ENCODE data around the gene SLC23A3.

SLC23A3 gene, protein sequence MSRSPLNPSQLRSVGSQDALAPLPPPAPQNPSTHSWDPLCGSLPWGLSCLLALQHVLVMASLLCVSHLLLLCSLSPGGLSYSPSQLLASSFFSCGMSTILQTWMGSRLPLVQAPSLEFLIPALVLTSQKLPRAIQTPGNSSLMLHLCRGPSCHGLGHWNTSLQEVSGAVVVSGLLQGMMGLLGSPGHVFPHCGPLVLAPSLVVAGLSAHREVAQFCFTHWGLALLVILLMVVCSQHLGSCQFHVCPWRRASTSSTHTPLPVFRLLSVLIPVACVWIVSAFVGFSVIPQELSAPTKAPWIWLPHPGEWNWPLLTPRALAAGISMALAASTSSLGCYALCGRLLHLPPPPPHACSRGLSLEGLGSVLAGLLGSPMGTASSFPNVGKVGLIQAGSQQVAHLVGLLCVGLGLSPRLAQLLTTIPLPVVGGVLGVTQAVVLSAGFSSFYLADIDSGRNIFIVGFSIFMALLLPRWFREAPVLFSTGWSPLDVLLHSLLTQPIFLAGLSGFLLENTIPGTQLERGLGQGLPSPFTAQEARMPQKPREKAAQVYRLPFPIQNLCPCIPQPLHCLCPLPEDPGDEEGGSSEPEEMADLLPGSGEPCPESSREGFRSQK

DNA sequence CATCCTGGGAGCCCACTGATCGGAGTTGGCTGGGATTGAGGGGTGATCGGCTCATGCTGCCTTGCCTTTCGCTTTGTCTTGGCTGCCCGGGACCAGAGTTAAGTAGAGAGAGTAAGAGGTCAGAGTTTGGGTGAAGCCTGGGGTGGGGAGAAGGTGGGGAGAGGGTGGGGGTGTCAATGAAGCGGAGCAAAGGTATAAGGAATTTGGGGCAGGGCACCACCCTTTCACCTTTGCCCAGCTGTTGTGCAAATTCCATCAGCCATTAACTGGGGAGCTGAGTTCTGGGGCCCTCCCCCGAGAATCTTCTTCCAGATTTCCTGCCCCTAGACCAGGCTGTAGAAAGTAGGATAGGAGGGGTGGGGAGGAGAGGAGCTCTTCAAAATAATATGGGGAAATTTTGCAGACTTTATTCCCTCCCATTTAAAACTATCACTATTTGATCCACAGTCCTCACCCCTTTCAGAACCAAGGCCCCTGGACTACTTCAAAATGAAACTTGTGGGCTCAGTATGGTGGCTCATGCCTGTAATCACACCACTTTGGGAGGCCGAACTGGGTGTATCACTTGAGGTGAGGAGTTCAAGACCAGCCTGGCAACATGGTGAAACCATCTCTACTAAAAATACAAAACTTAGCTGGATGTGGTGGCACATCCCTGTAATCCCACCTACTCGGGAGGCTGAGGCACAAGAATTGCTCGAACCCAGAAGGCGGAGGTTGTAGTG, at the start of gene SLC23A3:
SLC23A3 (minus strand) TSS at position 100 of the 725 bp plus-strand sequence; CDS start at position 55, 45 bp downstream.
- no peak for DNase-seq

DNA sequence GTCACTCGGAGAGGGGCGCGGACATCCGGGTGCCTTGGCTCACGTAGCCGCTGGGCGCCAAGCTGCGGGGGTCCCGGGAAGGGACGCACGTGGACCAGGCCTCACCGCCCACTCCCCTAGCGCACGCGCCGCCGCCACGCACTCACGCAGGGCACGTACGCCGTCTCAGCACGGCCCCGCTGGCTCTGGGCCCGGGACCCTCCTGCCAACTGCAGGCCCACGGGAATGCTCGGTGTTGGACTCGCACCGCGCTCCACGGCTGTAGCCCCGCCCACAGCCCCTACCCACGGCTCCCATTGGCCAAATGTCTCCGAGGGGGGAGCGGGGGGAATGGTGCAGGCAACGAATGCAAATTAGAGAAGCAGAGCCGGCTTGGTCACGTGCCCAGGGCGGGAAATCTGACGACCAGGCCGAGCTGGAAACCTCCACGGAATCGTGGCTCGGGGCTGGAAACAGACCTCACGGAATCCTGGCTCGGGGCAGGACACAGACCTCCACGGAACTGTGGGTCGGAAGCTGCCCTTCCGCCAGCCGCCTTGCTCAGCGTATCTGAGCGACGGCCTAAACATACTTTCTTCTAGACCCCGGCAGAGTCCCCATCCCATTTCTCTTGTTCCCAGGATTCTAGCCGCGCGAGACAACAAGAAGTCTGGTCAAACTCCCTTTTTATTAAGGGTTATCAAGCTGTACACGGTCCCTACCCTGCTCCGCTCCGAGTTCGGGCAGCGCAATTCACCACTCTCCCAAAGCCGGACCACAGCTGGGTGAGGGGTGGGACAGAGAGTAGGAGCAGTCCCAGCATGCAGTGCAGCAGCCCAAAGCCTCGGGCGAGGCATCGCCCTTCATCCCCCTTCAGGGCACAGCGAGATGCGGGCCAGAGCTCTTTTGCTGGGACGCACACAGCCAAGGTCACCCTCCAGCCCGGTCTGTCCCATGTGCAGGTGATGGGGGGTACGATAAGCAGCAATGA, 49.2 kb upstream of the SLC23A3 start, which contains the start of gene ABCB6:
ABCB6 (minus strand) TSS at position 227 of the 970 bp plus-strand sequence. CDS start 285 bp downstream, outside the sequence.
- peak; percentile 89 for DNase-seq

DNA sequence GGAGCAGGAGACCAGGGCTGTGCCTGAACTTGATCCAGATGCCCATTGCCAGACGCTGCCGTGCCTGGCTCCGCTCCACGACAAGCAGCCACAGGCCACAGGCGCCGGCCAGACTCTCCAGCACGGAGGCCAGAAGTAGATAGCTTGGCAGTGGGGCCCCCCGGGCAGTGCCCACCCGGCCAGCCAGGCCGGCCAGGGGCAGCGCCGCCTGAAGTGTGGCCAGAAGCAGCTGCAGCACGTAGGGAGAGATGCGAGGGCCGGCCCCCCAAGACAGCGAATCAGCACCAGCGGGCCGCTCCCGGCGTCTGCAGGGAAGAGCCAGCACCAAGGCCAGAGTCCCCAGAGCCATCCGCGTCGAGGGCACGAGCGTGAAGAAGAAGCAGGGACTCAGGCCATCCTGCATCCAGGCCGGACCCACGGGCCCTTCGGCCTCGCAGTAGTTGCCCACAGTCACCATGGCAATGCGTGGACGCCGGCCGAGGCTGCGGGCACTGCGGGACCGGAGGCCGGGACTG, 48.4 kb upstream of the SLC23A3 start:
- no peak for DNase-seq

DNA sequence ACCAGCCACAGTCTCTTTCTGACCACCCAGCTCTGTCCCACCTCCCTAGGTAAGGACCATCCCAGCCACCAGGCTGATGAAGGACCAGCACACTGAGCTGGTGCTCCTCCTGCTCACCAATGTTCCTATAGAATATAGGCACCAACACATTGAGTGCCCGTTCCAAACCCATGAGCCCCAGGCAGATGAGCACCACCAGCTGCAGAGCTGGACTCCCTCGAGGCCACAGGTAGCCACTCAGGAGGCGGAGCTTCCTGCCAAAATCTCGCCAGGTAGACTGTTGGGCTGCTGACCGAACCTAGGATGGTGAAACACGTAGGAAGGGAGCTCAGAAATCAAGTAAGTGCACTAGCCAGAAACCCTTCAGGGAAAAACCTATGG, 46.7 kb upstream of the SLC23A3 start:
- no peak for DNase-seq

DNA sequence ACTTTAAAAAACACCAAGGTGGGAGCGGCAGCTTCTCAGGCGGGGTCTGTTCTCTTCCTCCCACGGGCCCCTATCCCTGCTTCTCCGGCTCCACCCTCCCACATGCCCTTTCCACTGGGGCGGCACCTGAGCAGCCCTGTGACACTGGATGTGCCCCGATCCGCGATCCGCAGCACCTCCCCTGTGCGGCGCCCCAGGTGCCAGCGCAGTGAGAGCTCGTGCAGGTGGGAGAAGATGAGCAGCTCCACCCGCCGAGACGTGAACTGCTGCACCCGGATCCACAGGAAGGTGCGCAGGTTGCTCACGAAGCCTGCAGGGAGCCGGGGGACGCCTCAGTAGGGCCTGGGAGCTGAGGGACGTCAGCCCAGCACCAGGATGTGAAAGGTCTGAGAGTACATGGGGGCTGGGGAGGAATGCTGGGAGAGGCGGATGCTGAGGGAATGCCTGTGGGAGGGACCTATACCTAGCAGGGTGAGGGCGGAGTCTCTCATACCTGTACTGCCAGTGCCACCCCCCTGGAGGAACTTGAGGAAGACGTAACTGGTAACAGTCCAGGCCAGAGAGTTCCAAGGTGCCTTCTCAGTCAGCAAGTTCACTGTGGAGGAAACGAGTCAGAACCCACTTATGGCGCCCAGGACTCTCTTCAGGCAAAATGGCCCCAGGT, 46.2 kb upstream of the SLC23A3 start:
- DNase-seq = no peak

DNA sequence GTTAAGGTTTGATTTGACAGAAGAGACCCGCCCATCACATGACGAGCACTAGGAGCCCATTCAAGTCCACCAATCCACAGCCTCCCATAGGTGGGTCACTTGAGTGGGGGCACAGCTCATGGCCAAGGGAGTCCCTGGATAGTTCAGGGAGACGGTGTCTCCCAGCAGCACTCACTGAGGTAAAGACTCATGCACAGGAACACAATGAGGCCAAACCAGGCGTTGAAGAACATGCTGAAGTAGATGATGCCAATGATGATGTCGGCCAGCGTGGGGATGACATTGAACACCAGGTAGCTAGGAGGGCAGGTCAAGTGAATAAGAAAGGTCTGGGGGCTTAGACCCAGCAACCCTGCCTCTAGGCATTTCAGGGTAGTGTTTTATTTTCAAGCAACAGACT, 45.0 kb upstream of the SLC23A3 start:
- DNase-seq = no peak

DNA sequence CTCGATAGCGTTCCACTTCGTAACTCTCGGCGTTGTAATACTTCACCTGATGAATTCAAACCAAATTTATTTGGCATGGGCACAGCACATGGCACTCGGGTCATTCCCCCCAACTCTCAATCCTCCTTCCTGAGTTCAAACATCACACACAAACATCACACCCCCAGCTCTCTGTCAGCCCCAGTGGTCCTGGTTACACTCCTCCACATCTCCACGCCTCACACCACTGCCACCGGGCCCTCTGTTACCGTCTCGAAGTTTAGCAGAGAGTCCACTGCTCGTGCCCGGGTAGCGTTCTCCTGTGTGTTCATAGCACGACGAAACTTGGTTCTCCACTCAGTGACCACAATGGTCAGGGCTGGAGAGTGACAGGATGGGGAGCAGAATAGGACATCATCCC, 44.3 kb upstream of the SLC23A3 start:
- DNase-seq = no peak

DNA sequence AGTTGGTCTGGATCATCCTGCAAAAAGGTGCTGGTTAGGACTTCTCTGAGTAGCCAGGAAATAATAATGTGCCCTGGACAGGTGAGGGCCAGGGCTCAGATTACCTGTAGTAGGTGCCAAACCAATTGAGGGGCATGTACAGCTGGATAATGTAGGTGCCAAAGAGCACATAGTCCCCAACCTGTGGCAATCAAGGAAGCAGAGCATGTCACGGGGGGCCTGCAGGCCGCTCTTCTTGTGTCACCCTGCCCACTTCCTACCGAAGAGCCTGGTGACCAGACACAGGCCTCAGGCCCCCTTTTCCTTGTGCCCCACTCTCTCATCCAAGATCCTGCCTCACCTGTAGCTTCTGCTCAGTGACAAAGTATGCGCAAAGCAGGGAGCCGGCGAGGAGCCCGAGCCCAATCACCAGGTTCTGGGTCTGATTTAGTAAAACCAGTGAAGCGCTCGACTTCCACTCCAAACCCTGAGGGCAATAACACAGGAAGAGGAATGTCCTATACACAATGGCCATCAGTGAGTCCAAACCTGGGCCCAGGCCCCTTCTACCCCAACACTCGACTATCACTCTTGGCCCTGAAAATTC, 43.8 kb upstream of the SLC23A3 start:
- no peak for DNase-seq

DNA sequence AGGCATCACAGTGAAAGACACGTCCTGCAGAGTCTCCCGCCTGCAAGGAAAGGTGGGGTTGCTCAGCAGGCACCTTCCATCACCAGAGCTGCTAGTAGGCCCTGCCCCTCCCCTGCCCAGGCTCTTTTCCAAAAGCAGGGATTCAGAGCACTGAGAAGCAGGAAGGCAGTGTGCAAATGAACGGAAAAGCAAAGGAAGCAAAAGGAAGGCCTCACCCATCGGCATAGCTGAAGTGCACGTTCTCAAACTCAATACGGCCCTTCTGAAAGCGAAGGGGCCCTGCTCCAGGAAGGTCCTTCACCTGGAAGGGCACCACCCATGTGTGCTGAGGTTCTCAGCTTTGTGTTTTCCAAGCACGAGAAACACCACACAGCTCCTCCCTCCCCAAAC, 43.2 kb upstream of the SLC23A3 start:
- DNase-seq = no peak

DNA sequence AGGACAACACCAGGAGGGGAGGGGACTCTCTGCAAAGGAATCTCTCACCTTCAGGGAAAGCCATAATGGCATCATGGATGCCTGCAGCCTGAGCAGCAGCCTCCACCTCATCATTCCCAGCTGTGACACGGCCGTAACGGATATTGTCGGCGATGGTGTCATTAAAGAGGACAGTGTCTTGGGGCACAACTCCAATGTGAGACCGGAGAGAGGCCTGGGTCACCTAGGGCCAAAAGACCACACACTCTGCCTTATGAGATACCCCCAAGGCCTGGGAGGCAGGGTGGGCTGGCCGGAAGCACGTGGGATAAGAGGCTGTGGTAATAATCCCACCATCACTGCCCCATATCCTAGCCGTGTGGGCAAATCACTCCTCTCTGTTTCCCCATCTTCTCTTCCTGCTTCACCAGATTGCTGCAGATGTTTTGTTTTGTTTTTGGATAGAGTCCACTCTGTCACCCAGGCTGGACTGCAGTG, 41.1 kb upstream of the SLC23A3 start:
- no peak for DNase-seq

DNA sequence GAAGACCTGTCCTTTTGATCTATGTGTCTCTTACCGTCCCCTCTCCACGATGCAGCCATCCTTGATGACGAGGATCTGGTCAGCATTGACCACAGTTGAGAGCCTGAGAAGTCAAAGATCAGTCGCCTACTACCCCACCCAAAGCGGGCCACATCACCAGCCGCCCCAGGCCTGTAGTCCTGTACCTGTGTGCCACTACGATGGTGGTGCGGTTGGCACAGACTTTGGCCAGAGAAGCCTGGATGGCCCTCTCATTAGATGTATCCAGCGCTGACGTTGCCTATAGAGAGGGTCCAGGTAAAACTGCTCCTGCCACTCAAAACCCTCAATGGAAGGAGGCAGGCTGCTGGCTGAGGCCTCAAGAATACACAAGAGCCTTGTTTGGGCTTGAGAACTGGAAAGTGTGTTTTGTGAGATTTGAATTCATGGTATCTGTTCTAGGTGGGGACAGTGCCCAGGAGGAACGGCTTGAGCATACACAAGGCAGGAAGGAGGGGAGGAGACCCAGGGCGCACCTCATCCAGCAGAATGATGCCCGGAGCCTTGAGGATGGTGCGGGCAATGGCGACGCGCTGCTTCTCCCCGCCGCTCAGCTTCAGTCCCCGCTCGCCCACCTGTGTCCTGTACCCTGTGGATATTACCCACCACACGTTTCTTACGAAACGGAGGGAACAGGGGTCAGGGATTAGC, 40.5 kb upstream of the SLC23A3 start:
- DNase-seq = no peak

DNA sequence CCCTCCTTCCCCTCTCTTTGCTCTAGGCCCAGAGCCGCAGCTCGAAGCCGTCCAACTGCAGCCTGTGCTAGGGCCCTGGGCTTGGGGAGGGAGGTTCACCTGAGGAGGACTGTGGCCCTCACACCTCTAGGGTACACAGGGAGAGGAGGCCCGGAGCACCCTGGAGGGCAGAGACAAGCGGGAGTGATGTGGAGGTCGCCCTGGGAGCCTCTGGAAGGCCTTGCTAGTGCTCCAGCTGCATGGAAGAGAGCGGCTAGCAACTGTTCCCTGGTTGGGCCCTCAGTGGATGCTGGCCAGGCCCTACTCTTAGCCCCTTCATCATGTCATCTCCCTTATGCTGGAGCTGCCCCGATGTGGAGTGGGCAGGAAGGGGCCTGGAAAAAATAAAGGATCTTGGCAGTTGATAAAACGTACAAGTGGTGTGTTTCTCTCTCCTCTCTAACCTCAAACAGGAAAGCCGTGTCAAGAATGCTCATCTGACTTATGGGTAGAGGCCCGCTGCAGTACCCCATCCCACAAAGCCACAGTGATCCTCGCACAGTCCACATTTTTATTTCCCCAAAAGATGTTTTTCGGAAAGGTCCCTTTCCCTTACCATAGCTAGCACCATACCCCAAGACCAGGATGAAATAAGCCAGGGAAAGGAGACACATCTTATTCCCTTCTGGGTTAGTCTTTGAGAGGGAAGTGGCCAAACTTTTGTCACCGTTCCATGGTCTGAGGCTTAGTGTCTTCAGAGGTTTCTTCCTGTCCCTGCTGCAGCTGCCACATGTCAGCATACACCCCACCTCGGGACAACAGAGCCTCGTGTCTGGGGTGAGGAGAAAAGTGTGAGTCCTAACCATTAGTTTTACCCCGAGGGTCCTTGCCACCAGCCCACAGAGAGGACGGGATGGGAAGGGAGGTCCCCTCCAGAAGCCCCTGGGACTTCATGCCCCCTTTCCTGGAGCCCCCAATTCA, 39.7 kb upstream of the SLC23A3 start:
- no peak for DNase-seq

DNA sequence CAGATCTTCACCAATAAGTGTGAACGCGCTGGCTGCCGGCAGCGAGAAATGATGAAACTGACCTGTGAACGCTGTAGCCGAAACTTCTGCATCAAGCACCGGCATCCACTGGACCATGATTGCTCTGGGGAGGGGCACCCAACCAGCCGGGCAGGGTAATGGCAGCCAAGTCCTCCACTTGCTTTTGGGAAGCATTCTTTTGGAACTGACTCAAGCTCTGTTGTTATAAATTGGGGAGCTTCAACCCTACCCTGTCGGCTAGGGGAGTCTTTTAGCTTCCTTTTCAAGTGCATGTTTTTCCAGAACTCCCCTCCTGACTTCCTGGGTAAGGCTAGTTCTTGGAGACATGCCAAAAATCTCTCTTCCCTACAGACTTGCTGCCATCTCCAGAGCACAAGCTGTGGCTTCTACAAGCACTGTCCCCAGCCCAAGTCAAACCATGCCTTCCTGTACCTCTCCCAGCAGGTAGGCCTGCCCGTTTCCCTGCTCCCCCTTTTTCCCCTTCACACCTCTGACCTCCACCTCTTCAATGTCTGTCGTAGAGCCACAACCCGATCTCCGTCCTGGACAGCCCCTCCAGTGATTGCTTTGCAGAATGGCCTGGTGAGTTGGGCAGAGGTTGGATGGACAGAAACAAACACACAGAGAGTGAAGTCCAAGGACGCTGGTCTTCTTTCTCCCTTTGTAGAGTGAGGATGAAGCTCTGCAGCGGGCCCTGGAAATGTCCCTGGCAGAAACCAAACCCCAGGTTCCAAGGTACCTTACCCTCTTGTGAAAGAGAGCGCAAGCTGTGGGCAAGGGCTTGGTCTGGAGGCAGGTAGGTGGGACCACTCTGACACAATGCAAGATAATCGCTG, 38.3 kb upstream of the SLC23A3 start:
- DNase-seq = no peak

DNA sequence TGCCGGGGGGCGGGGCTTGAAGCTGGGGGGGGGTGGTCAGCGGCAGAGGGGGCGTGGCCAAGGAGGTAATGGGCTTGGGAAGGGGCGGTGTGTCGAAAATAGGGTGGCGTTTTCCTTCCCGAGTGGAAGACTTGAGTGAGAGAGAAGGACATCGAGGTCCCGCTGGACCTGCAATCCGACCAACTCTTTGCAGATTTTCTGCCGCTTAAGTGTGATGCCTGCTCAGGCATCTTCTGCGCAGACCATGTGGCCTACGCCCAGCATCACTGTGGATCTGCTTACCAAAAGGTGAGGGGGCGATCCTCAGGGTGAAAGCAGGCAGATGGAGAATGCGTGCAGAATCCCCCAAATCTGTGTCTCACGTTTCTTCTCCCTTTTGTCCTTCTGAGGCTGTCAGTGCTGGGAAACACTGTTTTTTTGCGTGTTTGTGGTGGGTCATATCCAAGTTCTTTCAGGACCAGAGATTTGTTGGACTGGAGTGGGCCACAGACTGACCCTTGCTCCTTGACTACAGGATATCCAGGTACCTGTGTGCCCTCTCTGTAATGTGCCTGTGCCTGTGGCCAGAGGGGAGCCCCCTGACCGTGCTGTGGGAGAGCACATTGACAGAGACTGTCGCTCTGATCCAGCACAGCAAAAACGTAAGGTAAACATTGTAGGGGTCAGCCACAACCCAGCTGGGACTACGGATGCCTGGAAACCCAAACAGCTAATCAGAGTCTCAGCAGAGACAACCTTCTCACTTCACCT, 37.5 kb upstream of the SLC23A3 start:
- DNase-seq = no peak

DNA sequence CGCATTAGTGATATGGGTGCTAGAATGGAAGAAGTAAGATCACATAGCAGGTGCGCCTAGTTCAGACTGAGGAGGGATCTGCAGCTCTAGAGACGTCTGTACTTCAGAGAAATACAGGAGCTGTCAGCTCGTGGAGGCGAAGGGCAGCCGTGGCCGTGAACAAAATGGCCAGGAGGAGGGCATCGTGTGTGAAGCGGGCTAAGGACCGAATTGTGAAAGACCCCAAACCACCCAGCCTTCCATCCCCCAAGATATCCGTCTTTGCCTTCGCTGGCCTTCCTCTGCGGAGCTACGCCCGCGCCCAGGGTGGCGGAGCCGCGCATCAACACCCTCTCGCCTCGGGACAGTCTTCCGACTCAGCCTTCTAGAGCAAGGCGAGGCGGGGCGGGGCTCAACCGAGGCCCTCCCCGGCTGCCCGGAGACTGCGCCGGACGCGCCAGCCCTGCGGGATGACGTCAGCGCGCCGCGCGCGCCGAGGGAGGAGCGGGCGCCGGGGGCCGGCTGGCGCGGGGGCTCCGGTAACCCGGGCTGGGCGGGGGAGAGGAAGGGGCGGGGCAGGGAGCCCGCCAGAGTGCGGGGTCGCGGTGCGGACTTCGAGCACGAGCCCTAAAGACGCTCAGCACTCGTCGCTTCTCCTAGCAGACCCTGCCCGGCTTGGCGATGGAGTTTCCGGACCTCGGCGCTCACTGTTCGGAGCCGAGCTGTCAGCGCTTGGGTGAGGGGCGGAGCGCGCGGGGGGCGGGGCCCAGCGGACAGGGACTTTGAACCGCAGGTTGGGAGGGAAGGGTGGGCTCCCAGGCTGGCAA, 36.7 kb upstream of the SLC23A3 start, which contains the start of gene ZFAND2B:
ZFAND2B (plus strand) TSS at position 455 of the 806 bp plus-strand sequence; CDS start at position 661, 206 bp downstream.
- peak; percentile 96 for DNase-seq

DNA sequence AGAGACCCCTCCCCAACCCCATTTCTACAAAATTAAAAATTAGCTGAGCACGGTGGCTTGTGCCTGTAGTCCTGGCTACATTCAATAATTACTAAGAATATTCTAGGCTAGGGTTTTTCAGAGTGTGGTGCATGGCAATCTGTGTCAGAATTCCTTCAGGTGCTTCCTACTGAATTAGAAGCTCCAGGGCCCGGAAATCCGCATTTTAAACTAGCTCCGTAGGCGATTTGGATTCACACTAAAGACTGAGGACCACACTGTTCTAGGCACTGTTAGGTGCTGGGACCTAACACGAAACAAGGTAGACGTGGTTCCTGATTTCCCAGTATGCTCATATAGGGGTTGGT, 36.1 kb upstream of the SLC23A3 start:
- DNase-seq = no peak

DNA sequence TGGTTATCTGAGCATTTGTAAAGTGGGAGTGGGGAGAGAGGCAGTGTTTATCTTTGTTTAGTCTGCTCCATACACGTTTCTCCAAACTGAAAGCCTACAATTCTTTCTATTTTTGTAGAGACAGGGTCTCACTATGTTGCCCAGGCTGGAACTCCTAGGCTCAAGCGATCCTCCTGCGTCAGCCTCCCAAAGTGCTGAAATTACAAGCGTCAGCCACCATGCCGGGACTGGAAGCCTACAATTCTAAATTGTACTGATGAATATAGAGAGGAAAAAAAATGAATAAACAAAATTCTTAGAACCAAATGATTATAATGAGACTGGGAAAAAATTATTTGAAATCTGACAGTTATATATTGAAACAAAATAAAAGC, 35.3 kb upstream of the SLC23A3 start:
- no peak for DNase-seq

All from activated CD8-positive, alpha-beta memory T cell treated with anti-CD3 and anti-CD28 coated beads, Interleukin-2, amount 50 U/mL, for 4 hours (primary cell).